A549 treated with dexamethasone at 1 μM for 4 hours (cell line): Measurements from ENCODE around the gene RGL3. TPM values are rescaled to one million over a fixed set of nuclear protein-coding genes. Genes with fewer than 3 reads are reported as not detected.

Source experiments
- total RNA-seq: library from RNA; stranded (reverse); fragments of 200-300 nt; extraction: Qiagen RNA extraction; gene quantifications from 5 replicates; pipeline ENCODE4 v1.2.3, GENCODE V29; 2022

RGL3 gene
- total RNA-seq = 0.98 to 1.8 TPM (median 1.5 TPM) in 5 replicates

GRCh38 chr19:11418549-11419506 is at the start of gene RGL3:
TSS of gene RGL3 (minus strand) at chr19:11419314. CDS start at chr19:11419278, 36 bp downstream.

GRCh38 chr19:11435057-11435832 is 16.1 kb upstream of the RGL3 start, which contains the start of the genes ODAD3 and PRKCSH:
TSS of gene ODAD3 (minus strand) at chr19:11435121. CDS start at chr19:11435016, 105 bp downstream.
TSS of gene PRKCSH (plus strand) at chr19:11435635. CDS start at chr19:11436118, 483 bp downstream.

GRCh38 chr19:11374433-11375142 is 44.5 kb downstream of the RGL3 start, which contains the start of gene SWSAP1:
TSS of gene SWSAP1 (plus strand) at chr19:11374666. CDS start at chr19:11374681, 15 bp downstream.

GRCh38 chr19:11355160-11356073 is 63.7 kb downstream of the RGL3 start, which contains the start of gene PLPPR2:
TSS of gene PLPPR2 (plus strand) at chr19:11355432. CDS start at chr19:11357674, 2,242 bp downstream.

GRCh38 chr19:11346104-11346940 is 72.8 kb downstream of the RGL3 start, which contains the start of the genes CCDC159 and TMEM205:
TSS of gene CCDC159 (plus strand) at chr19:11346519. CDS start at chr19:11346607, 88 bp downstream.
TSS of gene TMEM205 (minus strand) at chr19:11346268. CDS start at chr19:11345619, 649 bp downstream.

Other genes starting within 250 kb of the RGL3 start
- 38.3 to 59.6 TPM (median 57.9 TPM) in 5 replicates for gene KANK2, start 221.8 kb downstream of the RGL3 start, total RNA-seq
- gene ANGPTL8, start 179.7 kb downstream of the RGL3 start, total RNA-seq = not detected in 5 replicates
- gene DOCK6, start 156.8 kb downstream of the RGL3 start, total RNA-seq = 8.6 to 10.8 TPM (median 8.9 TPM) in 5 replicates
- not detected in 5 replicates for gene TSPAN16, start 123.2 kb downstream of the RGL3 start, total RNA-seq
- 4.3 to 6.0 TPM (median 5.4 TPM) in 5 replicates for gene RAB3D, start 79.7 kb downstream of the RGL3 start, total RNA-seq
- gene TMEM205, start 73.0 kb downstream of the RGL3 start, total RNA-seq = 95.8 to 123 TPM (median 104 TPM) in 5 replicates
- gene CCDC159, start 72.8 kb downstream of the RGL3 start, total RNA-seq = 4.0 to 4.7 TPM (median 4.3 TPM) in 5 replicates
- 8.1 to 10.0 TPM (median 9.3 TPM) in 5 replicates for gene PLPPR2, start 63.9 kb downstream of the RGL3 start, total RNA-seq
- gene SWSAP1, start 44.6 kb downstream of the RGL3 start, total RNA-seq = 1.6 to 2.2 TPM (median 1.8 TPM) in 5 replicates
- gene EPOR, start 35.0 kb downstream of the RGL3 start, total RNA-seq = 2.9 to 4.3 TPM (median 4.0 TPM) in 5 replicates
- 0.92 to 1.9 TPM (median 1.4 TPM) in 5 replicates for gene ODAD3, start 15.8 kb upstream of the RGL3 start, total RNA-seq
- gene PRKCSH, start 16.3 kb upstream of the RGL3 start, total RNA-seq = 228 to 275 TPM (median 269 TPM) in 5 replicates
- 0.02 to 0.26 TPM (median 0.15 TPM) in 5 replicates for gene ELAVL3, start 61.7 kb upstream of the RGL3 start, total RNA-seq
- 2.4 to 5.6 TPM (median 4.3 TPM) in 5 replicates for gene ZNF653, start 86.5 kb upstream of the RGL3 start, total RNA-seq
- gene ECSIT, start 109.8 kb upstream of the RGL3 start, total RNA-seq = 25.7 to 33.5 TPM (median 29.7 TPM) in 5 replicates
- 0.26 to 0.66 TPM (median 0.45 TPM) in 5 replicates for gene CNN1, start 119.5 kb upstream of the RGL3 start, total RNA-seq
- 97.7 to 116 TPM (median 103 TPM) in 5 replicates for gene ELOF1, start 139.9 kb upstream of the RGL3 start, total RNA-seq
- gene ACP5, start 158.3 kb upstream of the RGL3 start, total RNA-seq = 0.11 to 0.41 TPM (median 0.25 TPM) in 5 replicates
- 2.7 to 4.0 TPM (median 3.5 TPM) in 5 replicates for gene ZNF627, start 178.2 kb upstream of the RGL3 start, total RNA-seq